NCI-H2107 (cell line): ENCODE results near the gene NHSL2.

Experiments used
- DNase-seq: peaks from one replicate; lab custom pipeline; 2025; lab: John Stamatoyannopoulos, UW

Gene NHSL2

DNA sequence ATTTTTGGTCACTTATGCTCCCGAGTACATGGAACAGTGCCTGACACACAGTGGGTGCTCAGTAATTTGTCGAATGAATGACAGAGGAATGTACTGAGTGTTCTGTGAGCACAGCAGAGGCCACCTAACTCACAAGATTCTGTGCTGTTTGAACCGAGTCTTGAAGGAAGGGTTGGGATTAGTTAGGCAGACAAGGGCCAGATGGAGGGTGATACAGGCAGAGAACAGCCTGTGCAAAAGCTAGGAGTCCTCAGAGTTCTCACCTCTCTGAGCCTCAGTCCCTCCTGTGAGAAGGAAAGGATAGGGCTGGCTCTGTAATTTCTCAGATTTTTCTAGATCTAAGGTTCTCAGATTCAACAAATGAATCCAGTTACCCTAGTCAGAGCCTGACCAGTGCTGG lies 108.8 kb downstream of the NHSL2 start:
- DNase-seq = no peak

DNA sequence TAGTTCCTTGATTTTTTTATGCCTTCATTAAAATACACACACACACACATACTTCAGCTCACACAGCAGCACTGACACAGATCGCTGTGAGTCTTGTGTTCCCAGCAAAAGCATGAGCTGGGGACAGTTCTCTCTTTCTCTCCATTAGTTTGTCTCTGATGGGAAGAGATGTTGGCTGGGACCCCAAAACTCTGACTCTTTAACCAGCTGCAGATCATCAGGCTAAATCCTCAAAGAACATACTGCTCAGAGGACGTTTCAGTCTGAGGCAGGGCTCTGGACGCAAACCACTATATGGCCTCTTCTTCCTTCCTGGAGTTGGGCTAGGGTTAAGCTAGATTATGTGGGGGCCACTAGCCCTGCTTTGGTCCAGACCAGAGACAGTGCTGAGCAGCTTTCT lies 109.6 kb downstream of the NHSL2 start:
- no peak for DNase-seq

DNA sequence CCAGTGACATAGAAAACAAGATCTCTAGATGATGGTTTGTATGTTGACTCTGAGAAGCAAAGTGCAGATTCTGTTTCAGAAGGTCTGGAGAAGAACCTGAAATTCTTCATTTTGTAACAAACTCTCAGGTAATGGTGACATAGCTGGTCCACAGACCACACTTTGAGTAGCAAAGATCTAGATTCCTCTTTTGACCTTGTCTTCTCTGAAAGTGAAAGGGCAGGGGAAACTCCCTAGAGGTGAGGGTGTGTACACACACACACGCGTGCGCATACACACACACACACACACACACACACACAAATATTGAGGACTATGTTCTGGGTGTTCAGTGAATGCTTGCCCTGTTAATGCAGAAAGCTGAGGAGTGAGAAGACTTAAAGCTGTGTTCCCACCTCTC lies 110.1 kb downstream of the NHSL2 start:
- no peak for DNase-seq

DNA sequence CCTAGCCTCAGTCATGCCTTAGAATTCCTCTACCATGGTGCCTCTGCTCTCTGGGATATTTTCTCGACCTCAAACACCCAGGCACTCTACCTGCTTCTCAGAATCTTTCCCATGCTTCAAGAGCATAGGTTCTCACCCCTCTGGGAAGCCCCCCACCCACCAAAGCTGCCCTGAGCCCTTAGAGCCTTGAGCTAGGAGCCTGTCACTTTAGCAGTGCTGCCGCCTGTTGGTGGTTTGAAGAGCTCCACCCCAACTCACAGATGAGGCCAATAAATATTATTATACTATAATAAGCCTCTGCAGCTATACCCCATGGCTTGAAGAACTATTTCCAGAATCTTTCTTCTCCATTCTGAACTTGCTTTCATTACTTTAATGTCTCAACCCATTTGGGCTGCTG lies 111.3 kb downstream of the NHSL2 start:
- DNase-seq = no peak

DNA sequence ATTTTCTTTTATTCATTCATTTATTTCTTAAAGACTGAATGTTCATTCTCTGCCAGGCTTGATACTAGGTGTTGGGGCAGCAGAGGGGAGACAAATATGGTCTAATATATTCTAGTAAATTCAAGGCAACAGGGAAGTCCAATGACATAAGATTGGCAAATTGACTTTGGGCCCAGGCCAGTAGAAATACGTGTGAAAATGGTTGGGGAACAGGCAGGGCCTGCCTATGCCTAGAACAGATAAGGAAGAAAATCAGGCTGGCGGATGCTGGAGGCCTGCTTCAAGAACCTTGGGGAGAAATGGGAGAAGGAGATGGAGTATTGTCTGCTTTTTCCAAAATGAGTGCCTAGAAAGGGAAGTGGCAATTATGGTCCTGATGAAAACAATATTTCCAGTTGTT lies 112.4 kb downstream of the NHSL2 start:
- no peak for DNase-seq

DNA sequence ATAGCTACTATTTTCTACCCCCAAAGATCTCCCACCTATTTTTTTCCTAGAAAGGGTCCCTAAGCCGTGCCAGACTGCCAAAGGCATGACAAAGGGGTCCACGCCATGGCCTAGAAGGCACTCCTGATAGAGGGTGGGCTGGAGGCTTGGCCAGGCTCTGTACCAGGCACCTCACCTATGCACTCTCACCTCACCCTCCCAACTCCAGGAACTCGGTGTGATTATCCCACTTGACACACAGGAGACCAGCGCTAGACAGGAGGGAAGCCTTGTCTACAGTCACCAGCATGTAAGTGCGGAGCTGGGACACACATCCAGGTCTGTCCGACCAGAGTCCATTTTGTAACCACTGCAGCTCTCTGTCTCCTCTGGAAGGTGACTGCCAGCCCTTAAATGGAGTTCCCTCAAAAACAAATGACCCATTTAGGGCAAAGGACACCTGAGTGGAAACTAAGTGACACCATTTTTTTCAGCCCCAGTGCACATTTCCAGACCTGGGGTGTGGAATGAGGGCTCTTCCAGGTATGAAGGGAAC lies 114.7 kb downstream of the NHSL2 start:
- DNase-seq = no peak

DNA sequence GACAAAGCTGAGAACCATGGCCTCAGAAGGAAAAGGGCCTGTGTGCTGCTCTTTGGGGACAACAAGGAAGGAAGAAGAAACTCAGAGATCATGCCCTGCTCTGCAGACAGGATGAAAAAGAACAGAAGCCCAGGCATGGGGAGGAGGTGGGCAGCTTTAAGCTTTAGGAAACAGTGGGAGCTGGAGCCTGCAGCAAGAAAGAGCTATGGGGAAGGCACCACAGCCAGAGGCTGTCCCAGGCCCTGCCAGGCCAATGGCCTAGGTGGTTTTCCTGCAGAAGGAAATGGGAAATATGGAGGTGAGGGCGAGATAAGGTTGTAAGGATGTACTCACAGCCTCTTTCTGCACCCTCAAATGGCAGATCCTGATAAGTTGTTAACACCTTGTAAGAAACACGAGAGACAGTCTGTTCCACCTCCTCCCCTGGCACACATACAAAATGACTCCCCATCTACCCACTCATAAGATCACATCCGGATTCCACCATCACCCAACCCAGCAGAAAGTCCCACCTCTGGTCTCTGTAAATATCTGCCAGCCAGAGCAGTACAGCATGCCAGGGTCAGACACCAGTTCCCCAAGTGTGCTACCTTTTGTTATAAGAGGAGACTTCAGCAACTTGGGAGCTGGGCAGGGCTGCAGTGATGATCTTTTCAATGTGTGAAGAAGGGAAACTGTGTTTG lies 115.8 kb downstream of the NHSL2 start:
- no peak for DNase-seq

DNA sequence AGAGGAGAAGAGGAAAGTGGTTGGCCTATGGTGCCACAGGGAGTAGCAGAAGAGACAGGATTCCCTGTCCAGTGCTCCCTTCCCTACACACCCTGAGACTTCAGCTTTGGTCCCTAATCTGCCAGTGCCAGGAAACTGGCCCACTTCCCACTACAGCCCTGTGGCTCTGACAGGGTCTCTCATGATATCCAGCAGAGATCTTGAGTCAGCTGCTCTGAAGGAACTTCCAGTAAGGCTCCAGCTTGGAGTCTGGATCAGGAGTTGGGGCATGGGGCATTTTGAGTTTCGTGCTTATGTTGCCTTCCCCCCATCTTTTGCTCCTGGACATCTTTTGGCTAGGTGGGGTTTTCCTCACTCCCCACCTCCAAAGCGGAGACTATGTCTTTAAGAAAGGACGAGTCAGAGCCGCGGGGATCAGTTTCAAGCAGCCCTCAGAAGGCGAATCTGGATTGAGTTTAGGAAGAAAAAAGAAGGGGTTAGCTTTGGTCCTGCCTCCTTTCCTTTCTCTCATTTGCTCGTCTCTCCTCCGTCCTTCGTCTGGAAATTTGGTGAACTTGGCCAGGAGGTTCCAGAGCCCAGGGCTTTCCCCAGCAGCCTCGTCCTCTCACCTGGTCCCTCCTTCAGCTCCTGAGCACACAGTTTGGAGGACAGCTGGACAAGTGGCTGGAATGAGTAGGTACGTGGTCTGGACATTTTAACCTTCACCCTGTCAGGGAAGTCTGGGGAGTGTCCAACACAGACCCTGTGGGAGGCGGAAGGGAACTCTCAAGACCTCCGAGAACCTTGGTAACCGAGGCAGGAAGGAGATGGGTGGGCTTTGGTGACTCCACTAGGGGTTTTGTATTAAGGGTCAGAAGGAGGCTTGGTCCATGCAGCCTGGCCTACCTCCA lies 116.6 kb downstream of the NHSL2 start:
- no peak for DNase-seq

DNA sequence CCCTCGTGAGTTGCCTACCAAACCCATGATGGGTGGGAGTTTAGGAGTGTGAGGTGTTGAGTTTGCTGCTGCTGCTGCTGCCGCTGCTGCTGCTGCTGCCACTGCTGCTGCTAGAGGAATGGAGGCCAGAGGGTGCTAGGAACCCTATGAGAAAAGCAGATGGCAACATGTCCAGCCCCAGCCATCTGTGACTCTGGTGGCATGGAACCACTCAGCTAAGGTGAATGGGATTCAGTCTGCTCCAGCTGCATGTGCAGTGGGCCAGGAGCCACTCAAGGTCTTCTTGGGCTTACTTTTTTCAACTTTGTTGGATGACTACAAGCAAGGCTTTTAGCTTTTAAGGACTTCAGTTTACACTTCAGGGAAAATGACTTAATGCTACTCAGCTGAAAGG lies 117.3 kb downstream of the NHSL2 start:
- DNase-seq = no peak

DNA sequence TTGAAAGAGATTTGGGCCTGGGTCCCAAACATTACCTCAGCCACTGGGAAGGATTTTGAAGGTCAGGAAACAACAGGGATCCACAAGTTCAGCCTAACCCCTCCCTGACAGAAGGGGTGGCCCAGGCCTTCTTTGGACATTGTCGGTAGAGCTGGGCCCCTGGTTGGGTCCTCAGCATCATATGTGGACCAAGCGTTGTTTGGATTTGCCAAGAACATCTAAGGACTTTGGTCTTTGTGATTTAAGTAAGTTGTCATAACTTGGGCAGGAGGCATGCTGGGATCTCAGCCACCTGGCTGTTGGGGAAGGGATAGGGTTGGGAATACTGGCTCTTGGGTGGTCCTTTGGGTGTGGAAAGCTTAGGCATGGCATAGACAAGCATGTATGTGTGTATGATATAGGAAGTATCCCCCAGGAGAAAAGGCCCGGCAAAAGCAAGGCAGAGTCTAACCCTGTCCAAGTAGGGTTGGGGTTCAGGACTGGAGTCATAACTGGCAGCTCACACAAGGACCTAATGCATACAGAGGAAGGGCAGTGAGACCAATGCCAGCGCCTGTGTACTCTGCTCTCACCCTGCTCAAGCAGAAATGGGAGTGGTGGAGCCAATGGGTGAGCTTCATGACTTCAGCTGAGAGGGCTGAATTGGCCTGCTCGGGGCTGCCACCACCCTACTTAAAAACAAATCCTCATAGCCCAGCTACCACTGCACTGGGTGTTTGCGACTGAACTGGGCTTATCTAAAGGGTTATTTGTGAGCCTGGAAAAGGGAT lies 118.2 kb downstream of the NHSL2 start:
- no peak for DNase-seq

DNA sequence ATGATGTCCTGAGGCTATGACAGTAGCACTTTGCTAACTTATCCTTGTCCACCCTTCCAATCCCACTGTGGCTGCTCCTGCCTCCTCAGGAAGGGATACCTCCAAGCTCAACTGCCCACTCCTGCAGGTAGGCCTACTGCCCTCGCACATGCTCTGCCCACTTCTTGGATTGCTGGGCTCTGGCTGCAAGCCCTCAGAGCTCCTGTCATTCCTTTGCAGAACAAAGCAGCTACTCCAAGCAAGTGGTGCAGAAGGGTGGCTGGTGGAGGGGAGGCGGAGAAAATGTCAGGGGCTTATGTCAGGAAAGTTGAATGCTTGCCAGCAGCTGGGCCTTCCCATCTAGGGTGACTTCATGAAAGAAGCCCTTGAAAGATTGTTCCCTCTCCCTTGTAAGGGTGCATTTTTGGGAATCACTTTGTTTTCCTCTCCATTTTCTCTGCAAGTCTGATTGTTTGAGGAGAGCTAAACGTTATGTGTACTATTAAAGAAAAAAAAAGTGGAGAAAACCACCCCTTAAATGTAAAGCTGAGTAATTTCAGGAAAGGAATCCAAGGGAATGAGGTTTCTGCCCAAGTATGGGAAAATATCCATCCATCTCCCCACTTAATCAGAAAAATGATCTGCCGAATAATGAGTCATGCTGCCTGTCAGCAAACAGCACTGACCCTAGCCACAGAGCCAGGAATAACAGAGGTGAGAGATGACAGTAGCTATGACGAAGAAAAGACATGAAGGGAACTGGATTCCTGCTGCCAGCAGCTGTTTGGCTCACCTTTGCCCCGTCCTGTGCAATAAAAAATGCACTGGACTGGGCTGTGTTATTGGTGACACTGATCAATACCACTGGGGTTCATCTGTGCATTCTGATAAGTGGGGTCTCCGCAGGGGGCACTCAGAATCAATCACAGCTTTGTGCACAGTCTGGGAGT lies 119.1 kb downstream of the NHSL2 start:
- no peak for DNase-seq

DNA sequence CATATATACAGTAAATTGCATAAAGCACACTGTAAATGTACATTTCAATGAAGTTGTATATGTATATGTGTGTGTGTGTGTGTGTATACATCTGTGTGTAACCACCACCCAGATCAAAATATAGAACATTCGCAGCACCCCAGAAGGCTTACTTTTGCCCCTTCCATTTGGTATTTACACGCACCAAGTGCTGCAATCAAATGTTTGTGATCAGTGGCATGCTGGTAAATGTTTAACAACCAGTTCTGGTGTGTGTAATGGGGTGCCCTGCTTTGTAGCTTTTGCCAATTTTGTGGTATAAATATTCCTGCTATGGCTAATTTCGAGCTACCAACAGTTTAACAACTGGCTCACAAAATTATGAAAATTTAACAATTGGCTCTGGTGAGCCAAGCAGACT lies 119.8 kb downstream of the NHSL2 start:
- no peak for DNase-seq

DNA sequence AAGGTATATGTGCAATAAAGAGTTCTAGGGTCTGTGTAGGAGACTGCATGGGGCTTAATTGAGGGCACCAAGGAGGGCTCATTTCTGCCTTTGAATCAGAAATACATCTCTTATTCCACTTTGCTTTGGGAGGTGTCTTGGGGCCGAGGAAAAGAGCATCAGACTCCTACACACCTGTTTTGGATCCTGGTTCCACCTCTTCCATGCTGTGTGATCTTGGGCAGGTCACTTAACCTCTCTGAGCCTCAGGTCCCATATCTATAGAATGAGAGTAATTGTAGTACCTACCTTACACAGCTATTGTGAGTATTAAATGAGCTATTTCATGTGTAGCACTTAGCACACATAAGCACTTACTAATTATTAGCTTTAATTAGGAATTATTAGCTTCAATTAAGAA lies 120.5 kb downstream of the NHSL2 start:
- DNase-seq = no peak

DNA sequence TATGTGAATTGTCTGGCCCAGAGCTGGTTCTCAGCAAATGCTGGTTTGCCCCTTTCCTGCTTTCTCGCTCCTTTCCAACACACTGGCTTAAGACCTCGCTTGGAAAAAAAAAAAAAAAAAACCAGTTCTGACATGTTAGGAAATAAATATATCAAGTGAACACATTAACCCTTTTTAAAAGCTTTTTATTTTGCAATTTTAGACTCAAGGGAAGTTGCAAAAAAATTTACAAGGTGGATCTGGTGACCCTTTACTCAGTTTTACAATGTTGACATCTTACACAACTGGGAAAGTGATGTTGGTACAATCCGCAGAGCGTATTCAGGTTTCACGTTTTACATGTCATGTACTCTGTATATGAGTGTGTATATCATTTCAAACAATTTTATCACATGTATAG lies 121.0 kb downstream of the NHSL2 start:
- DNase-seq = no peak

DNA sequence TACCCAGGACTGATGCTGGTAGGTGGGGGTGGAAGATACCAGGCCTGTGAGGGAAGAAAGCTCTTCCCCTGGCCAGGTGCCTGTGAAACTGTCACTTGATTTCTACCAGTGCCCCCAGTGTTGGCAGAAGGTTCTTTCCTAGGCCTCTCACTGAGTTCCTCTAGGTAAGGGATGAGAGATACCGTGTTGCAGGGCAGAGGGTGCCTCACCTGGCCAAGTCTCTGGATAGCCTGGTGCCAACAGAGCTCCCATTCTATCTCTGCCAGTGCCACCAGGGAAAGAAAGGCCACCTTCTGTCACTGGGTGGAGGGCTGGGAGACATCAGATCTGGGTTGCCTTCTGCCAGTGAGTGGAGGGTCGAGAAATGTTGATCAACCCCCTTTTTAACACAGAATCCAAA lies 127.0 kb downstream of the NHSL2 start:
- DNase-seq = no peak

DNA sequence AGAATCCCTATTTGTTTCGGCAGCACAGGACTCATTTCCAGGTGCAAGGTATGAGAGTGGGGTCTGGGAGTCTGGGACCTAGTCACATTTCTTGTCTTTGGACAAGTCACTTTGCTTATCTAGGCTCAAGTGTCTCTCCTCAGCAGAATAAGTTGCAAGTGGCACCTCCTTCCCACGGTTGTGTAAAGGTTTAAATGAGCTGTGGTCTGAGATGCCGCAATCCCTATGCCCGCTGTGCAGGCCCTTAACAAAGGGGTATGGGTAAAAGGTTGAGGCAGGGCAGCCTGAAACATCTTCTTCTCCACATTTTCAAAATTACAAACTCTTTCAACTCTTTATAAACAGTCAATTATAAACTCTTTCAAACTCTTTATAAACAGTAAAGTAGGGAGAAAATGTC lies 127.4 kb downstream of the NHSL2 start:
- DNase-seq = no peak

DNA sequence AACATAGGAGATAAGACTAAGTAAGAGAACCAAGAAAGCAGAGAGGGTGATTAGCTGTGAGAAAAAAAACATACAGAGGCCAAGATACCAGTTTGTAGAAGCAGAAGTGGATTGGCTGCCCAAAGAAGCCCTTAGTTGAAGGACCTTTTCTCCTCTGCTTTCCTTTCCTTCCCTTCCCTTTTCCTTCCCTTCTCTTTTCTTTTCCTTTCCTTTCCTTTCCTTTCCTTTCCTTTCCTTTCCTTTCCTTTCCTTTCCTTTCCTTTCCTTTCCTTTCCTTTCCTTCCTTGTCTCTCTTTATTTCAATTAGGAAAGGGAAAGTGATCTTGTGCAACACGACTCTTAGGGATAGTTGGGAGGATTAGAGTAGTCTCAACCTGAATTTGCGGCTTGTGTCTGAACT lies 128.2 kb downstream of the NHSL2 start:
- DNase-seq = no peak

DNA sequence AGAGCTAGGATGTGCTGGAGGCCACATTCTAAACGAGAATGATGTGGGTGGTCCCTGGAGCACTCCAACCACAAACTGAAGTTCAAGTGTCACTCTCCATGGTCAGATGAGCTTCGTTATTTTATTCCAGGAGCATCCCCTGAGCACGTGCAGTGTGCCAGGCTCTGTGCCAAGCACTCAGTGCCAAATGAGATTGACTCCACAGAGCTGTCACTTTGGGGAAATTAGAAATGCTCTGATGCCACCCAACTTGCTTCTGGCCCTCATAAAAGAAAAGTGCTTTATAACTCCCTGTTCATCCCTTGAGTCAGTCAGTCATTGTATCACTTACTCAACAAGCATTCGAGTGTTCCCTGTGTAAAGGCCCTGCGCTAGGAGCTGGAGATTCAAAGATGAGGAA lies 129.9 kb downstream of the NHSL2 start:
- no peak for DNase-seq

DNA sequence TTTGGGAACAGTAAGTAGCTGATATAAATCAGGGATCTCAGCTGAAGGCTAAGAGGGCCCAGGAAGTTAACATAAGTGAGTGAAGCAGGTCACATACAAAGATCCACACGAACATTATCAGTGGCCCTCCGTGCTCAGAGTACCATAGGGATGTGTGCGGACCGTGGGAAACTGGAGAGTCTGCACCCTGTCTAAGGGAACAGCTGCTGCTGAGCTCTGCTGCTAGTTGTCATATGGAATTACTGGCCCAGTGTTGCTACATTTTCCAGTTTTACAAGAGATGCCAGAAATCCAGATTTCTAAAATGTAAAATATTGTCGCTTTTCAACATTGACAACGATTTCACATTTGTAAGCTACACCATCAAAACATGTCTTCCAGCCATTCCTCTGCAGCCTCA lies 130.5 kb downstream of the NHSL2 start:
- no peak for DNase-seq

DNA sequence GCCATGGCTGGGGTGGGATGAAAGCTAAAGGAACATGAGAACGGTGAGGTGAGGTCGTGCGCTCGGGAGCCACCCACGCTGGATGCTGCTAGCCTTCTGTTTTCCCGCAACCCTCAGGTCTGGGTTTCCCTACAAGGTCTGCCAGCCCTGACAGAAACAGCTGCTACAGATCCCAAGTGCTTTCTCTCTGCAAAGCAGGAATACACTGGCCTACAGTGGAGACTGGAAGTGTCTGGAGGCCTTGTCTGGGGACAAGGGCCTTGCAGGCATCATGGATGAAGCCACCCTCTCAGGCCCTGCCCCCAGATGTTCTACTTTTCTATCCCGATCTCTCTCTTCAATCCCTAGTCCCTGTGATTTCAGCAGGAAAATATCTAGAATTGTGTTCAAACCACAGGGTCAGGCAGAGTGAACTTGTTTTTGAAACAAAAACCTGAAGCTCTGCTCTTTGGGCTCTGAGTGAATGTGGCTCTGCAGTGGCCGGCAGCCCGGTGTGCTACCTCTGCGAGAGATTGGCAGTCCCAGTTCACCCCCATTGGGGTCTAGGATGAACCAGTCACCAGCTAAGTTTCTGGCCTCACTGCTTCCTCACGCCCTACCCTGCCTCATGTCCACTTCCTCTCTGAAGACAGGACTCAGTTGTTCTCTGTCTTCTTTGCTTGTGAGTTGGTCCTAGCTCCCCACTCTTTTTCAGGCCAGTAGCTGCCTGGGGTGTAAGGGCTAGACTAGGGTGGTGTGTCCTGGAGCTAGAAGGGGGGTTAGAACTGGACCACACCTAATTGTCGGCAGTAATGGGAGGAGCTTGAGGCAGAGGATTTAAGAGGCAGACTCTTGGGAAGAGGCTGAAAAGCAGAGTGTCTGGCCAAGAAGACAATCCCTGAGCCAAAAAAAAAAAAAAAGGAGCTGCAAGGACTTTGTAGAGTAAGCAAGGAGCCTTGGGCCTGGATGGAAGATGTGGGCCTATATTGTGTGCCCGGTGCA lies 131.5 kb downstream of the NHSL2 start:
- no peak for DNase-seq
